ENCODE measurements around the gene DEPDC1. TPM values are rescaled to one million over a fixed set of nuclear protein-coding genes. Genes with fewer than 3 reads are reported as not detected.

DEPDC1 gene
- total RNA-seq, 2 donors from 2014 or later: not detected

GRCh38 chr1:68525781-68526180 lies 28.9 kb upstream of the DEPDC1 start:
- Histone ChIP-seq H3K27ac (no peak overlapping the region), H3K9me3 (no peaks in the 10 kb centered on the region), H3K4me1 (ENCODE audit: control insufficient read depth in 1 of 2, low read depth in 2 of 2) (no peaks in the 10 kb centered on the region), H3K4me3 (no peak overlapping the region), H3K27me3 (replicated peaks; ENCODE audit: insufficient read depth) (no peaks in the 10 kb centered on the region), H3K36me3 (no peaks in the 10 kb centered on the region)
- TF ChIP-seq, protein P1, sequence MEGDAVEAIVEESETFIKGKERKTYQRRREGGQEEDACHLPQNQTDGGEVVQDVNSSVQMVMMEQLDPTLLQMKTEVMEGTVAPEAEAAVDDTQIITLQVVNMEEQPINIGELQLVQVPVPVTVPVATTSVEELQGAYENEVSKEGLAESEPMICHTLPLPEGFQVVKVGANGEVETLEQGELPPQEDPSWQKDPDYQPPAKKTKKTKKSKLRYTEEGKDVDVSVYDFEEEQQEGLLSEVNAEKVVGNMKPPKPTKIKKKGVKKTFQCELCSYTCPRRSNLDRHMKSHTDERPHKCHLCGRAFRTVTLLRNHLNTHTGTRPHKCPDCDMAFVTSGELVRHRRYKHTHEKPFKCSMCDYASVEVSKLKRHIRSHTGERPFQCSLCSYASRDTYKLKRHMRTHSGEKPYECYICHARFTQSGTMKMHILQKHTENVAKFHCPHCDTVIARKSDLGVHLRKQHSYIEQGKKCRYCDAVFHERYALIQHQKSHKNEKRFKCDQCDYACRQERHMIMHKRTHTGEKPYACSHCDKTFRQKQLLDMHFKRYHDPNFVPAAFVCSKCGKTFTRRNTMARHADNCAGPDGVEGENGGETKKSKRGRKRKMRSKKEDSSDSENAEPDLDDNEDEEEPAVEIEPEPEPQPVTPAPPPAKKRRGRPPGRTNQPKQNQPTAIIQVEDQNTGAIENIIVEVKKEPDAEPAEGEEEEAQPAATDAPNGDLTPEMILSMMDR (IDR thresholded peaks at IDR 0.05): no peak
- ATAC-seq (ENCODE audit: insufficient number of reproducible peaks, low FRiP score, low read depth) (no peak), DNase-seq (ENCODE audit: low spot score) (no peak)

DNA sequence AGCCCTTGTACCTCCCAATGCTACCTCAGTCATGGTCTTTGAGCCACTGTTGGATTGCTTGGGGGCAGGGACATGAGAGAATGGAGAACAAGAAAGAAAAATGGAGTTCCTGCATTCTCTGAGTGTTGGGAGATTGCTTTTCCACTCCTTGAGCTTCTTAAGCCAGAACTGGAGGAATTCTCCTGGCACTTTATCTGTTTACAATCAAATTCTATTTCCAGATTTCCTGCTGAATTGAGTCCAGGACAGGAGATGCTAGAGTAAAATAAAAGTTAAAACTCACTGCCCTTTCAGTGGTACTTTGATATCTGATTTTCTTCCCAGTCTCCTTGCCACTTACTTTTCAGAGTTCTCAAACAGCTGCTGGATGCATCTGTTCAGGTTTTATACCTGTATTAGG lies 24.4 kb upstream of the DEPDC1 start:
- ATAC-seq (ENCODE audit: insufficient number of reproducible peaks, low FRiP score, low read depth) (no peak), DNase-seq (ENCODE audit: low spot score) (no peak)
- Histone ChIP-seq H3K36me3 (no peaks in the 10 kb centered on the region), H3K4me1 (ENCODE audit: control insufficient read depth in 1 of 2, low read depth in 2 of 2) (no peaks in the 10 kb centered on the region), H3K27ac (no peak overlapping the region), H3K4me3 (no peak overlapping the region), H3K27me3 (replicated peaks; ENCODE audit: insufficient read depth) (no peaks in the 10 kb centered on the region), H3K9me3 (no peaks in the 10 kb centered on the region)
- TF ChIP-seq, protein P1 (IDR thresholded peaks at IDR 0.05): no peak

- Histone ChIP-seq H3K4me1 (ENCODE audit: control insufficient read depth in 1 of 2, low read depth in 2 of 2) (no peaks in the 10 kb centered on the region), H3K27me3 (replicated peaks; ENCODE audit: insufficient read depth) (no peaks in the 10 kb centered on the region), H3K36me3 (no peaks in the 10 kb centered on the region), H3K9me3 (no peaks in the 10 kb centered on the region), H3K27ac (no peak overlapping the region), H3K4me3 (no peak overlapping the region)
- no peak for ATAC-seq (ENCODE audit: insufficient number of reproducible peaks, low FRiP score, low read depth)
- TF ChIP-seq, protein P1 (IDR thresholded peaks at IDR 0.05): no peak
- DNase-seq (ENCODE audit: low spot score): no peak
Observed at GRCh38 chr1:68516066-68516465, 19.2 kb upstream of the DEPDC1 start.

DNA sequence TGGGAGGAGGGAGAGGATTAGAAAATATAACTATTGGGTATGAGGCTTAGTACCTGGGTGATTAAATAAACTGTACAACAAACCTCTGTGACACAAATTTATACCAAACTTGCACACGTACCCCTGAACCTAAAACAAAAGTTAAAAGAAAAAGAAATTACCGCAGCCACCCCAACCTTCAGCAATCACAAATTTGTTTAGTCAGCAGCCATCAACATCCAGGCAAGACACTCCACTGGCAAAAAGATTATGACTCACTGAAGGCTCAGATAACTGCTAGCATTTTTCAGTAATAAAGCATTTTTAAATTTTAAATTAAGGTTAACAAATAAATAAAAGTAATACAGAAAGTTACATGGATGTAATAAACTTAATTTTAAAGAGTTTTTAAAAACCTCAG lies 14.4 kb upstream of the DEPDC1 start:
- no peaks in the 10 kb centered on the region for H3K4me1 ChIP-seq (ENCODE audit: control insufficient read depth in 1 of 2, low read depth in 2 of 2)
- no peaks in the 10 kb centered on the region for H3K27me3 ChIP-seq (replicated peaks; ENCODE audit: insufficient read depth)

DNA sequence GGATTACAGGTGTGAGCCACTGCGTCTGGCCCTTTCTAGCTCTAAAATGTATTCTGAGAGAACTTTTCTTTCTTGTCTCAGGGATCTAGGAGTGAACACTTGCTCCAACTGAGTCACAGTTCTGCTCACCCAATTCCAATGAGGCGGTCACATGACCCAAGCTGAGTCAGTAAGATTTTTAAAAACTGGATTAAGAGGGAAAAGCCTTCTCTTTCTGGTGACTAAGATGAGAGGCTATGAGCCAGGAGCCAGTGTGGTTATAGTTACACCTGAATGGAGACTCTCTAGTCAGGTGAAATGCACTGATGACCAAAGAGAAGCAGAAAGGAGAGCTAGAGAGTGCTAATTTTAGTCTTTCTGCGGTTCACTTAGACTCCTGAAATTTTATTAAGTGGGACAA lies 9.5 kb upstream of the DEPDC1 start:
- Histone ChIP-seq H3K4me1 (ENCODE audit: control insufficient read depth in 1 of 2, low read depth in 2 of 2) (no peaks in the 10 kb centered on the region), H3K27me3 (replicated peaks; ENCODE audit: insufficient read depth) (no peaks in the 10 kb centered on the region), H3K36me3 (no peaks in the 10 kb centered on the region), H3K4me3 (no peak overlapping the region), H3K9me3 (no peaks in the 10 kb centered on the region), H3K27ac (no peak overlapping the region)
- TF ChIP-seq, protein P1 (IDR thresholded peaks at IDR 0.05): no peak
- ATAC-seq (ENCODE audit: insufficient number of reproducible peaks, low FRiP score, low read depth) (no peak), DNase-seq (ENCODE audit: low spot score) (no peak)

More for the DNA sequence above, 14.4 kb upstream of the DEPDC1 start:
- H3K4me3 ChIP-seq: no peak overlapping the region
- no peak for DNase-seq (ENCODE audit: low spot score)
- H3K9me3 ChIP-seq: no peaks in the 10 kb centered on the region
- ATAC-seq (ENCODE audit: insufficient number of reproducible peaks, low FRiP score, low read depth): no peak
- H3K36me3 ChIP-seq: no peaks in the 10 kb centered on the region
- TF ChIP-seq, protein P1 (IDR thresholded peaks at IDR 0.05): no peak
- no peak overlapping the region for H3K27ac ChIP-seq

Measured in thoracic aorta (tissue), 2 donors.